Lower lobe of right lung (tissue), 2 donors: ENCODE data around the gene SLX4IP. TPM values are rescaled to one million over a fixed set of nuclear protein-coding genes. Genes with fewer than 3 reads are reported as not detected.
A peak's percentile ranks its signal among the peaks of the same experiment; 100 is the strongest.

Experiments
- ATAC-seq, 2 donors: fragments of 200-7000 bp; cut with Tn5 transposase; one replicate each; pipeline ENCODE4 v1.9.1; 2020 to 2022; ENCODE audit warnings: mild to moderate bottlenecking in 2 of 2, moderate library complexity in 2 of 2
- DNase-seq: peaks from one replicate; pipeline ENCODE4 v3.0.0-alpha.2; 2020
- H3K27ac ChIP-seq: fragments of 200-600 bp; one replicate; pipeline ENCODE4 v1.8.0; 2022
- H3K27me3 ChIP-seq: fragments of 200-600 bp; one replicate; pipeline ENCODE4 v1.8.0; 2022; ENCODE audit warnings: low read depth
- H3K36me3 ChIP-seq: fragments of 200-600 bp; one replicate; pipeline ENCODE4 v1.8.0; 2022; ENCODE audit warnings: mild to moderate bottlenecking
- H3K4me1 ChIP-seq: fragments of 200-600 bp; one replicate; pipeline ENCODE4 v1.8.0; 2022
- H3K4me3 ChIP-seq: fragments of 200-600 bp; one replicate; pipeline ENCODE4 v1.8.0; 2022; ENCODE audit warnings: mild to moderate bottlenecking
- H3K9me3 ChIP-seq: fragments of 200-600 bp; one replicate; pipeline ENCODE4 v1.8.0; 2022
- intact Hi-C: fragments of 100-400 bp; cut with DNase I; formaldehyde crosslinking; loops from one replicate; pipeline ENCODE4 v1.11.0; 2022
- total RNA-seq: library from RNA; stranded (reverse); fragmentation: NEBNext Ultra II Directional; extraction: Animal tissue kit (Norgen Biotek cat#: 25700); gene quantifications from one replicate; pipeline ENCODE4 v1.2.1, GENCODE V29; 2021
- TF ChIP-seq, protein P1 (sequence below): fragments of 200-600 bp; IDR thresholded peaks from one replicate; pipeline ENCODE4 v1.8.0; 2022; ENCODE audit warnings: antibody characterized with exemption, mild to moderate bottlenecking
- donor health status: DM: no; HTN: yes; CAD: no; lungs with severe emphysema.

The SLX4IP gene
- total RNA-seq, 1 donor from 2014 or later: 5.8 TPM

DNA sequence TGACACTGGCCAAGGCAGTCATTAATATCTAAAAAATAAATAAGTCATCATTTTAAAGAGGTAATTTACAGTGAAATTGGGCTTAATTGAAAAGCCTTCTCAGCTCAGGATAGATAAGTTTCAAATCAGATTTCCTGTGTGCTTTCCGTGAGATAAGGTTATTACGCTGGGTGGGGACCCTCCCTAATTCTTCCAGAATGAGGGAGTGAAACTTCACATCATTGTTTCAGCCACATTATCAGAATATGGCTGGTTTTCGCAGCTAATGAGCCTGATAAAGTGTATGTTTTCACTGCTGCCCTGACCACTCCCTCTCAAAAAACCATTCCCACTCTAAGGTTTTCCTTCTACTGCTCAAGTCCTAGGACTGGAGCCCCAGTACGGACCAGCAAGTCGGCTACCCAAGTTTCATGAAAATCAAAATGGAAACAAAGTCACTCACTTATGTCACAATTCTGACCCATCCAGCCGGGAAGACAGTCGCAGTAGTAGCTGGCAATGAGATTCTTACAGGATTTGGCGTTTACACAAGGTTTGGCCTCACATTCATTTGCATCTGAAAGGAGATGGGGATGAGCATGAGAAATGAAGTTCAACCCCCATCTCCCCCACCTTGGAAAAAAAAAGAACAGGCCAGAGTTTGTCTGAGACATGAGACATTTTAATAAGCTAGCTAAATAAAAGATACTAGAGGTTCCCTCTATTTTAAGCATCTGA, 214.1 kb downstream of the SLX4IP start:
- no peak for ATAC-seq
- no peaks in the 10 kb centered on the region for H3K27me3 ChIP-seq
- no peaks in the 10 kb centered on the region for H3K9me3 ChIP-seq
- peaks cover 87% of the 10 kb centered on the region for H3K36me3 ChIP-seq
- peaks cover 21% of the 10 kb centered on the region for H3K4me1 ChIP-seq
- intact Hi-C loops: no loop called here
- no peak overlapping the region for H3K27ac ChIP-seq
- no peak overlapping the region for H3K4me3 ChIP-seq
- no peak for DNase-seq
- TF ChIP-seq, protein P1, sequence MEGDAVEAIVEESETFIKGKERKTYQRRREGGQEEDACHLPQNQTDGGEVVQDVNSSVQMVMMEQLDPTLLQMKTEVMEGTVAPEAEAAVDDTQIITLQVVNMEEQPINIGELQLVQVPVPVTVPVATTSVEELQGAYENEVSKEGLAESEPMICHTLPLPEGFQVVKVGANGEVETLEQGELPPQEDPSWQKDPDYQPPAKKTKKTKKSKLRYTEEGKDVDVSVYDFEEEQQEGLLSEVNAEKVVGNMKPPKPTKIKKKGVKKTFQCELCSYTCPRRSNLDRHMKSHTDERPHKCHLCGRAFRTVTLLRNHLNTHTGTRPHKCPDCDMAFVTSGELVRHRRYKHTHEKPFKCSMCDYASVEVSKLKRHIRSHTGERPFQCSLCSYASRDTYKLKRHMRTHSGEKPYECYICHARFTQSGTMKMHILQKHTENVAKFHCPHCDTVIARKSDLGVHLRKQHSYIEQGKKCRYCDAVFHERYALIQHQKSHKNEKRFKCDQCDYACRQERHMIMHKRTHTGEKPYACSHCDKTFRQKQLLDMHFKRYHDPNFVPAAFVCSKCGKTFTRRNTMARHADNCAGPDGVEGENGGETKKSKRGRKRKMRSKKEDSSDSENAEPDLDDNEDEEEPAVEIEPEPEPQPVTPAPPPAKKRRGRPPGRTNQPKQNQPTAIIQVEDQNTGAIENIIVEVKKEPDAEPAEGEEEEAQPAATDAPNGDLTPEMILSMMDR: no peak

DNA sequence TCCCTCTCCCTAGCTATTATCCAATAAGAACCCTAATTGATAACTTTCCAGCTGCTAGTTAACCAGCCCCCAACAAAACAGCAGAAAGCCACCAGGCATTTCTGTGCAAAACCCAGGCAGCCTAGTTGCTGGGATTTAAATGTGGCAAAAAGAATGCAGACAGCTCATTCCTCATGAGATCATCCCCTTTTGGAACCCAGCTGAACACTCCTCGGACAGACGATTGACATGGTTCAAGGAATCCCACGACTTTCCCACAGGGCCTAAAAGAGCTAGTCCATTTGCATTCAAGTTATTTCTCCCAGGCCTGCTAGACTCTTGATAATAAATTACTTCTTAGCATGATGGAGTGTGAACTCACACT, 214.7 kb downstream of the SLX4IP start:
- intact Hi-C loops: no loop called here
- Histone ChIP-seq H3K9me3 (no peaks in the 10 kb centered on the region), H3K4me1 (peaks cover 26% of the 10 kb centered on the region), H3K36me3 (peaks cover 84% of the 10 kb centered on the region), H3K4me3 (no peak overlapping the region), H3K27me3 (no peaks in the 10 kb centered on the region), H3K27ac (no peak overlapping the region)
- TF ChIP-seq, protein P1: no peak
- DNase-seq (no peak), ATAC-seq (no peak)

DNA sequence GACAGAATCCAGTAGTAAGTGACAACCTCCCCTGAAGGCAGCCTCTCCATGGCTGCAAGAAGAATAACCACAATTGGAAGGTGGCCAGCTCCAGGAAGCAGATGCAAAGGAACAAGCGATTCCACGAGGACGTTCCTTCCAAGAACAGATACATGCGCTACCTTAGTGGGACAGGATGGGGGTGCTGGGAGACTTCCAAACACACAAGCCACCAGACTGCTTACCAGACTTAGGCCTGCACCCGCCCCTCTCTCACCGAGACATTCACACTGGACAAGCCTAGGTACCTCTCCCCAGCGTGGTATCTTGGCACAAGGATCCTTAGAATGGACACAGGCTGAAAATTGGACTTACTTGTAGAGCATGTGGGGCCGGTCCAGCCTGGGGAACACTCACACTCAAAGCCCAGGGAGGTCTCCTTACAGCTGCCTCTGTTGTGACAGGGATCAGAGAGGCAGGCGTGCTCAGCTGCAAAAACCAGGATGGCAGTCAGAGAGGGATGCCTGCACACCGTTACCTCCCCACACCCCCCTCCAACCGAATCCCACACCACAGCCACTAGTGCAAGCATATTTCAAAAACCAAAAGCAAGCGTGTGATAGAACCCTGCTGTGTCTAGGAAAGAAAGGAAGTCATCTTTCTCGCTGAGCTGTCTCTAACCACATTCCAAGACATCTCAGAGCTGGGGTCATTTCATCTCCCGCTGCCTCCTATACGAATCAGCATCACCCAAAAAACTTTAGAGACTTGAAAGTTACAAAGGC, 216.3 kb downstream of the SLX4IP start:
- no peak overlapping the region for H3K27ac ChIP-seq
- H3K27me3 ChIP-seq: no peaks in the 10 kb centered on the region
- ATAC-seq (no peak), DNase-seq (no peak)
- no peak overlapping the region for H3K4me3 ChIP-seq
- H3K4me1 ChIP-seq: peaks cover 39% of the 10 kb centered on the region
- peaks cover 84% of the 10 kb centered on the region for H3K36me3 ChIP-seq
- TF ChIP-seq, protein P1: no peak
- no peaks in the 10 kb centered on the region for H3K9me3 ChIP-seq
- intact Hi-C loops: no loop called here

DNA sequence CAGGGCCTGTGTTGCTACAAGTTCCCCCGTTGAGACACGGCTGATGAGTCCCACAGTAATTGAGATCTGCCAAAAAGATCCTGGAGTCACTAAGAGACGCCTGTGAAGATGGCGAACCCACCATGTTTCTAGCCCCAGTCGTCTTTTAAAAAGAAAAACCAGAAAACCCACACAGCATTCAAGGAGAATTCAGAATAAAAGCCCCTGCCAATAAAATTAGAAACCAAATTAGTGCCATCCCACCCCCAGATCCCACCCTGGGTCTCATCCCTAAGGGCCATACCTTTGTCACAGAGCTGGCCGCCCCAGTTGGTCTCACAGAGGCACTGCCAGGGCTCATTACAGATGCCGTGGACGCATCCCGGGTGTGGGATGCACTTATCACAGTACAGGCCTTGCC, 217.1 kb downstream of the SLX4IP start:
- DNase-seq (no peak), ATAC-seq (peak in 1 of 2 donors; percentile 6)
- Histone ChIP-seq H3K4me1 (peaks cover 46% of the 10 kb centered on the region), H3K4me3 (no peak overlapping the region), H3K27ac (peak overlapping the region; percentile 56), H3K9me3 (no peaks in the 10 kb centered on the region), H3K36me3 (peaks cover 84% of the 10 kb centered on the region), H3K27me3 (no peaks in the 10 kb centered on the region)
- TF ChIP-seq, protein P1: no peak
- intact Hi-C loops: no loop called here

DNA sequence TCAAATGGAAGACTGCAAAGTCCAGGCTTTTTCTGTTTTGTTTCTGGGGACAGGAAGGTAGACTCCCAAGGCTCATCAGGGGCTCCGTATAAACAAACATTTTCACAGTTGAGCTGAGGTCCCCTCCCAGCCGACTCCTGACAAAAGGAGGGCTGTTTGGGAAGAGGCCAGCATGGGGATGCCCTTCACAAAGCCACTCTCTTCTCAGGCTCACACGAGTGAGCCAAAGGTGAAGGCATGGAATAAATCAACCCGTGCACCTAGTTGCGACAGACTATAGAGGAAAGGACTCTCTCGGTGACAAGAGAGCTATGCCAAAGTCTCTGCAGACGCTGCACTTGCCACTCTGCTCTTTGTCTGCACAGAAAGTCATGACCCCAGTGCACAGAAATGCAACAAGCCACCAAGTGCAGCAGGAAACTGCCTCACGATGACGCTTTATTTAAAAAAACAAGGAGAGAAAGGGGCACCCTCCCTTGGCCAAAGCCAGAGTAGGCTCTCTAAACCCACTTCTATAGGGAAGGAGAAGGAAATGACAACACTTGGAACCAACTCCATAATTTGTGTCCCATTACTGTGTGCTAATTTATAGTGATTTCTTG, 217.7 kb downstream of the SLX4IP start:
- Histone ChIP-seq H3K36me3 (peaks cover 84% of the 10 kb centered on the region), H3K27ac (peak overlapping the region; percentile 56), H3K4me3 (no peak overlapping the region), H3K4me1 (peaks cover 46% of the 10 kb centered on the region), H3K9me3 (no peaks in the 10 kb centered on the region), H3K27me3 (no peaks in the 10 kb centered on the region)
- TF ChIP-seq, protein P1: no peak
- DNase-seq: no peak
- peak; percentile 24 to 36 for ATAC-seq
- intact Hi-C loops: no loop called here
